Subcutaneous adipose tissue (tissue), 4 donors: ENCODE measurements around the gene PLGRKT. TPM values are rescaled to one million over a fixed set of nuclear protein-coding genes. Genes with fewer than 3 reads are reported as not detected.

ENCODE experiments used
- total RNA-seq, 4 donors: library from RNA; depleted of rRNA; stranded (reverse); fragments of >200 nt; gene quantifications; one replicate each; pipeline ENCODE4 v1.1.0, GENCODE V29; 2016
- TF ChIP-seq, protein P1 (sequence below): fragments of 450-650 bp; IDR thresholded peaks from one replicate; pipeline ENCODE4 v1.5.1; 2016; ENCODE audit warnings: low read depth, mild to moderate bottlenecking, control low read depth, antibody characterized with exemption, moderate library complexity

PLGRKT gene
- total RNA-seq, 4 donors from 2014 or later, result 10.2 to 17.8 (median 13.8) TPM

DNA sequence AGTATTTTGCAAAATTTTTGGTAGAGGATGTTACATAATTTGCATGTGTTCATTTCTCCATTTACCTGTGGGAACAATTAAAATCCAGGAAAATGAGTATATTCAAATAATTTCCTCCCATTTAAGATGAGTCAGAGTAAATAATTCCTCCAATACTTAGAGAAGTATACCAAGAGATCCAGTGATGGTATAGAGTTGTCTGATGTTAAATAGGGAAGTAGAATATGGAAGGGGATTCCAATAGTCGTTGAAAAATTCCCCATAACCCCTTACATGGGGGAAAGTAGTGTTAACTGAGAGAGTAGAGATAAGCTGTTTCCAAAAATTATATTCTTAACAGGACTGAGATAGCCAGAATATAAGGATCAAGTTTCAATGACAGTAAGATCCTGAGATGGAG, 28.3 kb upstream of the PLGRKT start:
- TF ChIP-seq, protein P1, sequence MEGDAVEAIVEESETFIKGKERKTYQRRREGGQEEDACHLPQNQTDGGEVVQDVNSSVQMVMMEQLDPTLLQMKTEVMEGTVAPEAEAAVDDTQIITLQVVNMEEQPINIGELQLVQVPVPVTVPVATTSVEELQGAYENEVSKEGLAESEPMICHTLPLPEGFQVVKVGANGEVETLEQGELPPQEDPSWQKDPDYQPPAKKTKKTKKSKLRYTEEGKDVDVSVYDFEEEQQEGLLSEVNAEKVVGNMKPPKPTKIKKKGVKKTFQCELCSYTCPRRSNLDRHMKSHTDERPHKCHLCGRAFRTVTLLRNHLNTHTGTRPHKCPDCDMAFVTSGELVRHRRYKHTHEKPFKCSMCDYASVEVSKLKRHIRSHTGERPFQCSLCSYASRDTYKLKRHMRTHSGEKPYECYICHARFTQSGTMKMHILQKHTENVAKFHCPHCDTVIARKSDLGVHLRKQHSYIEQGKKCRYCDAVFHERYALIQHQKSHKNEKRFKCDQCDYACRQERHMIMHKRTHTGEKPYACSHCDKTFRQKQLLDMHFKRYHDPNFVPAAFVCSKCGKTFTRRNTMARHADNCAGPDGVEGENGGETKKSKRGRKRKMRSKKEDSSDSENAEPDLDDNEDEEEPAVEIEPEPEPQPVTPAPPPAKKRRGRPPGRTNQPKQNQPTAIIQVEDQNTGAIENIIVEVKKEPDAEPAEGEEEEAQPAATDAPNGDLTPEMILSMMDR, result no peak

DNA sequence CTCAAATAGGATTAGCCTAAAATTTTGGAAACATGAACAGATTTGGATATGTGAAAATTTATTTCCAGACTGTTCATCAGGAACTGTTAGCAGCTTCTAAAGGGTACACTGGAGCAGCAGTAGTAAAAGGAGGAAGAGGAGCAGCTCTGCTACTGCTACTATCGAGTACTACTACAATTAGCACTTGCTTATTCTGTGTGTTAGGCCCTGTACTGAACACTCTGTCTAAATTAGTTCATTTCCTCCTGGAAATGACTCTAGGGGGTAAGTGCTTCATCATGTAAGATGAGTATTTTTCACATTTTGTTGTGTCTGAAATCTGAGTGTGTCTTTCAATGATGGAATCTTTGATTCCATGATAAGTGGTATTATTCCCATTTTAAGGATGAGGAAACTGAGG, 22.4 kb upstream of the PLGRKT start:
- TF ChIP-seq, protein P1, result no peak

DNA sequence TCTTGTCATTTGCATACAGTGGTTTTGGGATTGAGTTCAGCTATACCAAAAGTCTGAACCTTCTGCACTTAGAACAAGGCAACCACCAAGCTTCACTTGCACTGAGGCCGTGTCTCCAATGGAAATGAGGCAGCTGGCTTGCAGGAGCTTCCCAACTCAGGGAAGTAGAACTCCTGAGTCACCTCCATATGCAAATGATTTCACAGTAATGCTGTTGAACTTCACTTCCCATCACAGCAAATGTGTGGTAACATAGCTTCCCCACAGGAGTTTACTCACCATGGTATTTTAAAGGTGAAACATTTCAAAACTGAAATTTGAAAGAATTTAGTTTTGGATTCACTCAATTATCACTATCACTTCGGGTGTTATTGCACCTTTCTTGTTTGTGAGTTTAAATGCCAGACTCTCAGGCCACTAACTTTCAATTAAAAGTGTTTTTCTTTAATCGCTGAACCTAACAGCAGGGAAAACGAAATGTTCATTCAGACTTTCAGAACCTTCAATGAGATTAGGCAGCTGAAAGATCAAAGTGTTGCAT, 21.6 kb upstream of the PLGRKT start:
- TF ChIP-seq, protein P1, result no peak

DNA sequence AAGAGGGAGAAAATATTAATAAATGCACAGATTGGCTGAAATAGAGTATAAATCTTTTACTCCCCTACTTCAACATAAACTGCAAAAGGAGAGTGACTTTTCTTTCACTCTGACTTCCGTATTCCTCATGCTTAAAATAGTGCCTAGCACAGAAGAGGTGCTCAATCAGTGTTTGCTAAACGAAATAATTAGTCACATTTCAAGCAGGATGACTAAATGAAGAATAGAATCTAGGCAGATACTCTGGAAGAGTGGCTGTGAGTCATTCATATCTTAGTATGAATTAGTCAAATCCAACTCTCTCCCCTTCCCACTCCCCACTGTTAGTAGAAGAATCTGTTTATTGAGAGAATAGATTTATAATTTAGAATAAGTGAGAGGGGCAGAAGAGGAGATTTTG, 17.5 kb upstream of the PLGRKT start:
- TF ChIP-seq, protein P1, result no peak

DNA sequence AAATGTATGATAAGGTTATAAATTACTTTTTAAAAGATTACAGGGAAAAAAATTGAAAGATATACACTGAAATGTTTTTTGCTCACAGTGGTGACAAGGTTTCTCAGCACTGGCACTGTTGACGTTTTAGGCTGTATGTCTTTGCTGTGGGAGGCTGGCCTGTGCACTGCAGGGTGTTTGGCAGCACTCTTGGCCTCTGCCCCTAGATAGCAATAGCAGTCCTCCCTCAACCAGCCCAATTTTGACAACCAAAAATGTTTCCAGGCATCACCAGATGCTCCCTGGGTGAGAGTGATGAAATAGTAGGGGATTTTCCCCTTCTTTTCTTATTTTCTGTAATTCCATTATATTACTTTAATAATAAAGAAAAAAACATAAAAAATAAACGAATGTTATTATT, 15.9 kb upstream of the PLGRKT start:
- TF ChIP-seq, protein P1, result no peak

DNA sequence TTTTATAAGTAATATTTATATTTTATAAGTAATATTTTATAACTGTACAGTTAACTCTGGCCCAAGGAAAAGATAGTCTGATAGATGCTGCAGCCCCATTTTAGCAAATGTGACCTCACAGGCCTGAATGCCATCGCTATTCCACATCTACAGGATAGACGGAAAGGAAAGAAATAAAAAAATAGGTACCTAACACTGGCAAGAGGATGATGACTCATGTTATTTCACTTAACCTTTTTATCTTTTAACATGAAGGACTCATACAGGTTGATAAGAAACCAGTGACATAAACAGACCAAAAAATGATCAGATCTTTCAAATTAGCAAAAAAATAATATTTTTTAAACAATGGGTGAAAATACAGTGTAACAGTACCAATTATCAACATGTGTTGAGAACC, 15.3 kb upstream of the PLGRKT start:
- TF ChIP-seq, protein P1, result no peak

DNA sequence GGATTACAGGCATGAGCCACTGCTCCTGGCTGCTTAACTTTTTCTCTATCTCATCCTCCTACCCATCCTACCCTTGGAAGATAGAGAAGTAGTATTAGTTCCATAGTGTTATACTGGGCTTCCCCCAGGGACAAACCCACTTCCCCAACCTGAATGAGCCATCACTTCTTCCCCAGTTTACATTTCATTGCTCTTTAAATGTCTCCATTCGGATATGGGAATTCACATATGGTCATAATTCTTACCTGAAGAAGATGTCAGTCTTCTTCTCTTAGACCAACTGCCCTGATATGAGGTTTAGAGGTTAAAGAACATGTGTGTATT, 14.5 kb upstream of the PLGRKT start:
- TF ChIP-seq, protein P1, result no peak
